ENCODE measurements around the gene ADNP2. TPM values are rescaled to one million over a fixed set of nuclear protein-coding genes. Genes with fewer than 3 reads are reported as not detected.

ADNP2 gene
- total RNA-seq, 2 experiments from 2014 or later: 19.4 to 20.3 TPM

GRCh38 chr18:80086281-80086680 is 22.8 kb upstream of the ADNP2 start:
- POLR2A ChIA-PET: no interaction called here
- H3K4me3 Mint-ChIP-seq: no peak overlapping the region
- H3K36me3 Mint-ChIP-seq (ENCODE audit: low read depth): peaks cover 6% of the 10 kb centered on the region
- no peak overlapping the region for H3K27ac Mint-ChIP-seq
- CTCF ChIA-PET: no interaction called here
- DNase-seq: no peak
- peaks cover 19% of the 10 kb centered on the region for H3K9me3 Mint-ChIP-seq
- H3K4me1 Mint-ChIP-seq: no peaks in the 10 kb centered on the region
- H3K27me3 Mint-ChIP-seq: peaks cover 5% of the 10 kb centered on the region

- Mint-ChIP-seq H3K9me3 (peaks cover 19% of the 10 kb centered on the region), H3K27ac (no peak overlapping the region), H3K4me3 (no peak overlapping the region), H3K36me3 (ENCODE audit: low read depth) (peaks cover 6% of the 10 kb centered on the region), H3K27me3 (peaks cover 10% of the 10 kb centered on the region), H3K4me1 (no peaks in the 10 kb centered on the region)
- DNase-seq: no peak
- POLR2A ChIA-PET: no interaction called here
- CTCF ChIA-PET: no interaction called here
Measured at GRCh38 chr18:80088036-80088435, 21.0 kb upstream of the ADNP2 start.

- H3K4me3 Mint-ChIP-seq: no peak overlapping the region
- no peaks in the 10 kb centered on the region for H3K4me1 Mint-ChIP-seq
- peaks cover 19% of the 10 kb centered on the region for H3K9me3 Mint-ChIP-seq
- peaks cover 6% of the 10 kb centered on the region for H3K36me3 Mint-ChIP-seq (ENCODE audit: low read depth)
- CTCF ChIA-PET: no interaction called here
- POLR2A ChIA-PET: no interaction called here
- no peak overlapping the region for H3K27ac Mint-ChIP-seq
- H3K27me3 Mint-ChIP-seq: peaks cover 12% of the 10 kb centered on the region
- no peak for DNase-seq
Measured at GRCh38 chr18:80088823-80089222, 20.2 kb upstream of the ADNP2 start.

- ChIA-PET POLR2A (no interaction called here), CTCF (interaction anchor here (0.8 kb wide), 1 partner anchor 10 kb away, joined by 5 read pairs; no protein-coding TSS in a partner anchor)
- no peak for DNase-seq
- no peaks in the 10 kb centered on the region for H3K4me1 Mint-ChIP-seq
- H3K4me3 Mint-ChIP-seq: no peak overlapping the region
- peaks cover 3% of the 10 kb centered on the region for H3K9me3 Mint-ChIP-seq
- no peaks in the 10 kb centered on the region for H3K36me3 Mint-ChIP-seq (ENCODE audit: low read depth)
- peaks cover 13% of the 10 kb centered on the region for H3K27me3 Mint-ChIP-seq
- H3K27ac Mint-ChIP-seq: no peak overlapping the region
Measured at GRCh38 chr18:80095414-80095813, 13.6 kb upstream of the ADNP2 start.

- DNase-seq: no peak
- H3K9me3 Mint-ChIP-seq: peaks cover 3% of the 10 kb centered on the region
- H3K27ac Mint-ChIP-seq: no peak overlapping the region
- peaks cover 11% of the 10 kb centered on the region for H3K27me3 Mint-ChIP-seq
- no peaks in the 10 kb centered on the region for H3K4me1 Mint-ChIP-seq
- H3K36me3 Mint-ChIP-seq (ENCODE audit: low read depth): no peaks in the 10 kb centered on the region
- ChIA-PET POLR2A (no interaction called here), CTCF (interaction anchor here (0.8 kb wide), 1 partner anchor 9 kb away, joined by 5 read pairs; no protein-coding TSS in a partner anchor)
- H3K4me3 Mint-ChIP-seq: no peak overlapping the region
Measured at GRCh38 chr18:80096032-80096565, 13.0 kb upstream of the ADNP2 start.

- H3K4me3 Mint-ChIP-seq: no peak overlapping the region
- H3K36me3 Mint-ChIP-seq (ENCODE audit: low read depth): no peaks in the 10 kb centered on the region
- H3K4me1 Mint-ChIP-seq: no peaks in the 10 kb centered on the region
- peaks cover 5% of the 10 kb centered on the region for H3K27me3 Mint-ChIP-seq
- ChIA-PET POLR2A (no interaction called here), CTCF (interaction anchor here (0.7 kb wide), 1 partner anchor 596 kb away, joined by 5 read pairs; no protein-coding TSS in a partner anchor)
- no peak overlapping the region for H3K27ac Mint-ChIP-seq
- no peak for DNase-seq
- H3K9me3 Mint-ChIP-seq: peaks cover 4% of the 10 kb centered on the region
Measured at GRCh38 chr18:80097201-80097600, 11.9 kb upstream of the ADNP2 start.

- H3K4me3 Mint-ChIP-seq: no peak overlapping the region
Measured at GRCh38 chr18:80103231-80103630, 5.8 kb upstream of the ADNP2 start.

GRCh38 chr18:80104364-80104779 is 4.7 kb upstream of the ADNP2 start:
- H3K9me3 Mint-ChIP-seq: peaks cover 7% of the 10 kb centered on the region
- no peak for DNase-seq
- peaks cover 10% of the 10 kb centered on the region for H3K4me1 Mint-ChIP-seq
- no peak overlapping the region for H3K27ac Mint-ChIP-seq
- ChIA-PET CTCF (interaction anchor here (1.7 kb wide), 1 partner anchor 8 kb away, joined by 5 read pairs; no protein-coding TSS in a partner anchor), POLR2A (no interaction called here)
- H3K27me3 Mint-ChIP-seq: peaks cover 2% of the 10 kb centered on the region
- no peaks in the 10 kb centered on the region for H3K36me3 Mint-ChIP-seq (ENCODE audit: low read depth)
- no peak overlapping the region for H3K4me3 Mint-ChIP-seq

More at GRCh38 chr18:80103231-80103630, 5.8 kb upstream of the ADNP2 start:
- ChIA-PET POLR2A (no interaction called here), CTCF (no interaction called here)
- Mint-ChIP-seq H3K9me3 (peaks cover 7% of the 10 kb centered on the region), H3K27ac (no peak overlapping the region), H3K4me1 (peaks cover 6% of the 10 kb centered on the region), H3K27me3 (peaks cover 2% of the 10 kb centered on the region), H3K36me3 (ENCODE audit: low read depth) (no peaks in the 10 kb centered on the region)
- DNase-seq: no peak

- ChIA-PET CTCF (interaction anchor here (0.6 to 1.7 kb wide), 5 partner anchors 10 to 726 kb away, joined by 3 to 5 read pairs (median 3); no protein-coding TSS in a partner anchor), POLR2A (no interaction called here)
- Mint-ChIP-seq H3K27ac (no peak overlapping the region), H3K27me3 (peaks cover 2% of the 10 kb centered on the region), H3K9me3 (peaks cover 7% of the 10 kb centered on the region), H3K4me3 (no peak overlapping the region), H3K4me1 (peaks cover 17% of the 10 kb centered on the region), H3K36me3 (ENCODE audit: low read depth) (peaks cover under 1% of the 10 kb centered on the region)
- DNase-seq: no peak
Measured at GRCh38 chr18:80105369-80106167, 3.5 kb upstream of the ADNP2 start.

- POLR2A ChIA-PET: no interaction called here
- peaks cover 3% of the 10 kb centered on the region for H3K9me3 Mint-ChIP-seq
- H3K36me3 Mint-ChIP-seq (ENCODE audit: low read depth): peaks cover 3% of the 10 kb centered on the region
- H3K27me3 Mint-ChIP-seq: no peaks in the 10 kb centered on the region
- DNase-seq: no peak
- CTCF ChIA-PET: interaction anchor here (0.6 to 0.7 kb wide), 3 partner anchors 20 to 727 kb away, joined by 3 read pairs; no protein-coding TSS in a partner anchor
- H3K27ac Mint-ChIP-seq: no peak overlapping the region
- H3K4me1 Mint-ChIP-seq: peaks cover 24% of the 10 kb centered on the region
- H3K4me3 Mint-ChIP-seq: no peak overlapping the region
Measured at GRCh38 chr18:80106482-80107051, 2.5 kb upstream of the ADNP2 start.

- Mint-ChIP-seq H3K9me3 (peaks cover 2% of the 10 kb centered on the region), H3K27me3 (no peaks in the 10 kb centered on the region), H3K4me1 (peaks cover 24% of the 10 kb centered on the region), H3K27ac (peak overlapping the region; percentile 52), H3K4me3 (no peak overlapping the region), H3K36me3 (ENCODE audit: low read depth) (peaks cover 3% of the 10 kb centered on the region)
- POLR2A ChIA-PET: no interaction called here
- DNase-seq: no peak
- CTCF ChIA-PET: no interaction called here
Measured at GRCh38 chr18:80107426-80107825, 1.6 kb upstream of the ADNP2 start.

- CTCF ChIA-PET: interaction anchor here (1.0 kb wide), 1 partner anchor 51 kb away, joined by 3 read pairs; no protein-coding TSS in a partner anchor
- no peak for DNase-seq
- Mint-ChIP-seq H3K9me3 (no peaks in the 10 kb centered on the region), H3K36me3 (ENCODE audit: low read depth) (peaks cover 3% of the 10 kb centered on the region), H3K4me1 (peaks cover 28% of the 10 kb centered on the region), H3K27me3 (no peaks in the 10 kb centered on the region), H3K4me3 (peak overlapping the region; percentile 31), H3K27ac (no peak overlapping the region)
- POLR2A ChIA-PET: no interaction called here
Measured at GRCh38 chr18:80108121-80108536, 933 bp upstream of the ADNP2 start.

- CTCF ChIA-PET: interaction anchor here (0.7 kb wide), 1 partner anchor 726 kb away, joined by 4 read pairs; no protein-coding TSS in a partner anchor
- H3K27ac Mint-ChIP-seq: peak overlapping the region; percentile 92
- no peaks in the 10 kb centered on the region for H3K27me3 Mint-ChIP-seq
- peak; percentile 41 for DNase-seq
- no peaks in the 10 kb centered on the region for H3K9me3 Mint-ChIP-seq
- POLR2A ChIA-PET: no interaction called here
- peaks cover 30% of the 10 kb centered on the region for H3K4me1 Mint-ChIP-seq
- H3K36me3 Mint-ChIP-seq (ENCODE audit: low read depth): peaks cover 3% of the 10 kb centered on the region
- H3K4me3 Mint-ChIP-seq: peak overlapping the region; percentile 76
Measured at GRCh38 chr18:80109676-80110078, 615 bp downstream of the ADNP2 start.
